Endodermal cell (in vitro differentiated cells): ENCODE results near the gene OPCML. TPM values are rescaled to one million over a fixed set of nuclear protein-coding genes. Genes with fewer than 3 reads are reported as not detected.

Experiments used
- DNase-seq: peaks from one replicate; pipeline ENCODE4 v3.0.0-alpha.2; 2017
- H3K27ac ChIP-seq: 2 replicates; pipeline ENCODE4 v1.5.1; 2013; ENCODE audit warnings: mild to moderate bottlenecking, low read depth, low read length, moderate library complexity
- H3K27me3 ChIP-seq: 2 replicates; pipeline ENCODE4 v1.6.1; 2013; ENCODE audit warnings: mild to moderate bottlenecking, low read length, moderate library complexity; ENCODE audit not compliant: insufficient read depth, control insufficient read depth, poor library complexity, severe bottlenecking
- H3K36me3 ChIP-seq: 2 replicates; pipeline ENCODE4 v1.7.0; 2013; ENCODE audit warnings: mild to moderate bottlenecking, low read length, moderate library complexity; ENCODE audit not compliant: control insufficient read depth, insufficient read depth
- H3K4me1 ChIP-seq: one replicate; pipeline ENCODE4 v1.7.0; 2013; ENCODE audit warnings: low read length; ENCODE audit not compliant: control insufficient read depth, insufficient read depth
- H3K4me3 ChIP-seq: 2 replicates; pipeline ENCODE4 v1.5.1; 2013; ENCODE audit warnings: mild to moderate bottlenecking, low read length, moderate library complexity
- H3K9ac ChIP-seq: 2 replicates; pipeline ENCODE4 v1.6.1; 2013; ENCODE audit warnings: mild to moderate bottlenecking, low read length, moderate library complexity; ENCODE audit not compliant: poor library complexity, severe bottlenecking; ENCODE audit errors: extremely low read depth
- H3K9me3 ChIP-seq: 2 replicates; pipeline ENCODE4 v1.6.1; 2013; ENCODE audit warnings: mild to moderate bottlenecking, low read length, moderate library complexity; ENCODE audit not compliant: control insufficient read depth
- H3K27ac Mint-ChIP-seq: 2 replicates; pipeline ENCODE4 v1.8.0; 2020; ENCODE audit warnings: mixed read lengths
- H3K27me3 Mint-ChIP-seq: 2 replicates; pipeline ENCODE4 v1.8.0; 2021; ENCODE audit warnings: mild to moderate bottlenecking, mixed read lengths; ENCODE audit not compliant: insufficient read depth
- H3K36me3 Mint-ChIP-seq: 2 replicates; pipeline ENCODE4 v1.8.0; 2020; ENCODE audit warnings: low read depth, mixed read lengths
- H3K4me1 Mint-ChIP-seq: 2 replicates; pipeline ENCODE4 v1.8.0; 2020; ENCODE audit warnings: mixed read lengths
- H3K4me3 Mint-ChIP-seq: 2 replicates; pipeline ENCODE4 v1.8.0; 2020; ENCODE audit warnings: mild to moderate bottlenecking, moderate library complexity, mixed read lengths
- H3K9me3 Mint-ChIP-seq: 2 replicates; pipeline ENCODE4 v1.8.0; 2020; ENCODE audit warnings: mild to moderate bottlenecking, mixed read lengths
- CTCF ChIP-seq: fragments of 200-600 bp; sonication (generic); conservative IDR thresholded peaks from 2 replicates; pipeline ENCODE4 v1.5.0; 2021; ENCODE audit warnings: antibody characterized with exemption, mild to moderate bottlenecking
- WGBS, 2 experiments: methylation state at CpG; one replicate each; pipeline versions ENCODE4 v1.1.5 to v1.1.7; 2013; ENCODE audit warnings: missing lambda C conversion rate in 2 of 2, mixed read lengths in 1 of 2; ENCODE audit not compliant: insufficient coverage in 1 of 2, insufficient read length in 1 of 2; 5-methylcytosine and 5-hydroxymethylcytosine counted together
- total RNA-seq, 2 donors: library from RNA; stranded (reverse); fragmentation: NEBNext Ultra II Directional in 1 of 2; extraction: Animal tissue kit (Norgen Biotek cat#: 25700) in 1 of 2; gene quantifications; 2 replicates in 1 of 2; 3 replicates in 1 of 2; pipeline ENCODE4 v1.2.1, GENCODE V29; 2021

The OPCML gene
- total RNA-seq, 2 donors from 2014 or later, result 0.49 to 0.86 TPM

- no peaks in the 10 kb centered on the region for H3K27me3 ChIP-seq
- H3K9me3 Mint-ChIP-seq, result no peaks in the 10 kb centered on the region
- no peak for DNase-seq
- 87% methylated on average over 5 of the region's 6 CpGs; no CpG with 5 or more reads in 1 of the 2 experiments for WGBS, 2 experiments
- H3K36me3 ChIP-seq, result no peaks in the 10 kb centered on the region
- no peak overlapping the region for H3K4me3 Mint-ChIP-seq
- H3K27me3 Mint-ChIP-seq, result no peaks in the 10 kb centered on the region
- TF ChIP-seq CTCF, result no peak
- H3K4me3 ChIP-seq, result no peak overlapping the region
- no peaks in the 10 kb centered on the region for H3K36me3 Mint-ChIP-seq
- H3K4me1 Mint-ChIP-seq, result no peaks in the 10 kb centered on the region
- no peak overlapping the region for H3K27ac Mint-ChIP-seq
- no peaks in the 10 kb centered on the region for H3K9me3 ChIP-seq
- no peak overlapping the region for H3K9ac ChIP-seq
- no peaks in the 10 kb centered on the region for H3K4me1 ChIP-seq
- H3K27ac ChIP-seq, result no peak overlapping the region
Observed at GRCh38 chr11:133271871-133272776, 260.2 kb downstream of the OPCML start.

GRCh38 chr11:133271206-133271605, 261.1 kb downstream of the OPCML start:
- H3K4me1 Mint-ChIP-seq, result no peaks in the 10 kb centered on the region
- Histone ChIP-seq H3K36me3 (no peaks in the 10 kb centered on the region), H3K4me3 (no peak overlapping the region), H3K27me3 (no peaks in the 10 kb centered on the region), H3K9ac (no peak overlapping the region), H3K9me3 (no peaks in the 10 kb centered on the region), H3K4me1 (no peaks in the 10 kb centered on the region), H3K27ac (no peak overlapping the region)
- no peaks in the 10 kb centered on the region for H3K9me3 Mint-ChIP-seq
- no peak overlapping the region for H3K4me3 Mint-ChIP-seq
- H3K27ac Mint-ChIP-seq, result no peak overlapping the region
- H3K36me3 Mint-ChIP-seq, result no peaks in the 10 kb centered on the region
- DNase-seq, result no peak
- peaks cover 1% of the 10 kb centered on the region for H3K27me3 Mint-ChIP-seq
- TF ChIP-seq CTCF, result no peak

- Histone ChIP-seq H3K4me3 (no peak overlapping the region), H3K36me3 (no peaks in the 10 kb centered on the region), H3K4me1 (no peaks in the 10 kb centered on the region), H3K9me3 (no peaks in the 10 kb centered on the region), H3K27me3 (no peaks in the 10 kb centered on the region), H3K27ac (no peak overlapping the region), H3K9ac (no peak overlapping the region)
- H3K27ac Mint-ChIP-seq, result no peak overlapping the region
- H3K4me3 Mint-ChIP-seq, result no peak overlapping the region
- WGBS, 2 experiments, result 90 to 100% methylated on average over 2 of the region's 2 CpGs
- H3K9me3 Mint-ChIP-seq, result no peaks in the 10 kb centered on the region
- no peak for TF ChIP-seq CTCF
- no peaks in the 10 kb centered on the region for H3K4me1 Mint-ChIP-seq
- DNase-seq, result no peak
- no peaks in the 10 kb centered on the region for H3K36me3 Mint-ChIP-seq
- peaks cover 2% of the 10 kb centered on the region for H3K27me3 Mint-ChIP-seq
Observed at GRCh38 chr11:133269267-133269666, 263.0 kb downstream of the OPCML start.
